Left renal pelvis (tissue), 4 donors: Measurements from ENCODE around the gene TNFRSF4. TPM values are rescaled to one million over a fixed set of nuclear protein-coding genes. Genes with fewer than 3 reads are reported as not detected.

Experiments used
- DNase-seq, 4 donors: peaks; one replicate each; pipeline ENCODE4 v3.0.0-alpha.2; 2013; ENCODE audit warnings: low read depth in 4 of 4, low spot score in 3 of 4
- polyA plus RNA-seq, 4 donors: library from polyadenylated mRNA; unstranded; fragments of 120-200 nt; gene quantifications; one replicate each; pipeline ENCODE4 v1.2.1, GENCODE V29; 2013; ENCODE audit not compliant: insufficient read length in 4 of 4

TNFRSF4 gene
- polyA plus RNA-seq, 4 donors: 1.5 to 2.7 (median 1.8) TPM

DNA sequence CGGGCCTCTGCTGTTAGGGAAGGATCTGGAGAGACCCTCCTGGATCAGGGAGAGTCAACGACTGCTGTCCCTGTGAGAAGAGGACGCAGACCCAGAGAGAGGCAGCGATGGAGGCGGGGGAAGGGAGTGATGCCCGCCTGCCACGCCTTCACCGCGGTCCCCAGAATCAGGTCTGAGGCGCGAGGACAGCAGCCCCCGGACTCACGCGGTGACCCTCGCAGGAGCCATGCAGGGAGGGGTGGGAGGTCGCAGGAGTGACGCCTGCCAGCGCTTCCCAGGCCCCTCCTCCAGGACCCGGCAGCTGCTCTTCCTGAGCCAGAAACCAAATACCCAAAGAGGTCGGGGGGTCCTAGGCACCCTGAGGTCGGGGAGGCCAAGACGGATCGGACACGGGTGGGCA lies 6.2 kb upstream of the TNFRSF4 start:
- DNase-seq: no peak

DNA sequence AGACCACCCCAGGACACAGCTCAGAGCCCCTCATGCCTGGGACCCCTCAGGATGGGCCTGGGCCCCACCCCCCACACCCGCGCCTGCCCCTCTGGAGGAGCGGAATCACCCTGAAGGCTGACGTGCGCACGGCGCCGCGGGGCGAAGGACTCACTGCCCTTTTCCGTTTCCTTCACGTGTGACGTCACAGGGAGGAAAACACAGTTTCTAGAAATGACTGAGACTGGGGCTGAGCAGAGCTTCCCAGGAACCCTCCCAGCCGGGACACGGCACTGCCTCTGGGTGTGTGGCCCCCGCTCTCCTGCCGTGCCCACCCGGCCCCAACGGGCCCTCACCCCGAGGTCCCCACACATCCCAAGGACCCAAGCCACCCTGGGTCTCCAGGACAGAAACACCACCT lies 5.4 kb upstream of the TNFRSF4 start:
- DNase-seq: no peak

DNA sequence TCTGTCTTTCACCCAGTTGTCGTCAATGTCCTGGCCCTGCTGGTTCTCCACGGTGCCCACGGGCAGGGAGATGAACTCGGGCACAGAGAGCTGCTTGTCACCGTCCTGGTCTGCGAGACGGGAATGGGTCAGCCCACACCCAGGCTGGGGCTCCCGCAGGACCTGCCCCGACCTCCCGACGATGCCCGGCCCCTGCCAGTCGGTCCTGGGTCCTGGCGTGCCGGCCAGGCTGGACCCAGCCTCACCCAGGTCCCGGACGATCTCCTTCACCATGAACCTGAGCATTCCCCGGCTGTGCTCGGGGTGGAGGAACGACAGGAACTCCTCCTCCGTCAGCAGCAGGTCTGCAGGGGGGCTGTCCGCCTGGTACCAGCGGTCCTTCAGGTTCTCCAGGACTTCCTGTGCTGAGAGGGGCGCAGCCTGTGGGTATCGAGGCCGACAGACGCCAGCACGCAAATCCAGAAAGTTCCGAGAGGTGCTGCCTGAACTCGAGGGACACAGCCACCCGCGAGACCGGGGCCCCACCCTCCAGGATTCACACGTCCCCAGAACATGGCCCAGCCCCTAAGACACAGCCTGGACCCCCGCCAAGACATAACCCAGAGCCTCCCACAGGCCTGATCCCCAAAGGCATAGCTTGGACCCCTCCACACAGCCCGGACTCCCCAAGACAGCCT lies 4.7 kb upstream of the TNFRSF4 start:
- DNase-seq: no peak

DNA sequence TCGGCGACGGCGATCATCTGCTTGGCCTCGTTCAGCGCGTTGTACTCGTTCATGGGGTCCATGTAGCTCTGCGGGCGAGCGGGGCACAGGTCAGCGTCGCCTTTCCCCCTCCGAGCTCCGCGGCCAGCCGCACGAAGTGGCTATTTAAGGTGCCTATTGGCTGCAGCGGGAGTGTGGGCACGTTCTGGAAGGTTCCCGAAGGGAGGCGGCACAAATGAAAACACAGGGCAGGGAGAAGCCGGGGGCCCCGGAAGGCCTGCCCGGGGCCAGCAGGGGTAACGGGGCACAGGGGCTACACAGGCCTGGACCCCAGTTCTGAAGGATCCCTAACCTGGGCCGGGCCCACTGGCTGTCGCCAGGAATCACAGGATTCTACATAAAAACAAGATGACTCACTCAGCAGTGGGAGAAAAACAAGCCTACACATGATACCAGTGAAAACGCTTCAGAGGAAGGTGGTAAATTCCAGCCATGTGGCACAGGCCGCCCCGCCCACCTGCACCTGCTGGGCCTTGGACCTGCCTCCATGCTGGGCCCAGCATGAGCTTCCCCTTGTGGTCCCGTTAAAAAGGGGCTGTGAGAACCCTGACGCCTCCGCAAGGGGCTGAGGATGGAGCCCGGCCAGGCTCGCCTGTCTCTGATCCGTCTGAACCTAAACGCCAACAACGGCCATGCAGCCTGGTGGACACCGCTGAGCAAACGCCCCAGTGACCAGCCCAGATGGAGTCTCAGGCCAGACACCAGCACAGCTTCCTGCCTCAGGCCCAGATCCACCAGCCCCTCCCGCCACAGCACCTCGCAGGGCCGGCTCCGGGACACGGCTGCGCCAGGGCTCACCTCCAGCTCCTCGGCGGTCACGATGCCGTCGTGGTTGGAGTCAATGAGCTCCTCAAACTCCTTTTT lies 3.9 kb upstream of the TNFRSF4 start:
- no peak for DNase-seq

DNA sequence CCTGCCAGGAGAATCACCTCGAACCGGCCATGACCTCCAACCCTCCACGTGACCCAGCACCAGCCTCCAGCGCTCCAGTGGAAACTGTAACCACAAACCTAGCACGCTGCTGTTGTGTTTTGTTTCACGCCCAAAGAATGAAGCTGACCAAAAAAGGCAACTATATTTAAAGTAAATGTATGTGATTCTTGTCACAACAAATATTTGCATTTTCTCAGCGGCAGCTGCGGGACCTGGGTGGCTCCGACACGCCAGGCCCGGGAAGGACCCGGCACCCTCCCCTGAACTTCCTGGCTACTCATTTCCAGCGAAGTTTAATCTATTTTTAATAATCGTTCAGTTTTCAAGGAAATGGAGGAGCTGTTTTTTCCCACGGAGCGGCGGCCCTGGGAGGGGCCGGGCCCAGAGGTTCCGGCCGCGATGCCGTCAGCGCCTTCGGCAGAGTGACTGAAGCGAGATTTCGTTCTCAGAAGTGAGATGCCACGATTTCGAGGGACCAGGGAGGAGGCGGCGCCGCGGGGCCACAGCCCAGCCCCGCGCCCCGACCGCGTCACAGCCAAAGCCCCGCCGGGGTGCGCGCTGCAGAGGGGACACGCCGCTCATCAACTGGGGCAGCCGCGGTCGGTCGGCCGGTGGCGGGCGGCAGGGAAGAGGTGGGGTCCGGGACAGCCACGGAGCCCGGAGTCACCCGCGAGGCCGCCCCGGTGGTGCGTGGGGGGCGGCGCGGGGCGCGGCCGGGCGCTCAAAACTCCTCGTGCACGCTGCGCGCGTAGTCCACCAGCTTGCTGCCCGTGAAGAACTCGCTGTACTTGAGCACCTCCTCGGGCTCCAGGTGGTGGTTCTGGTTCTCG lies 3.0 kb upstream of the TNFRSF4 start:
- DNase-seq: no peak

DNA sequence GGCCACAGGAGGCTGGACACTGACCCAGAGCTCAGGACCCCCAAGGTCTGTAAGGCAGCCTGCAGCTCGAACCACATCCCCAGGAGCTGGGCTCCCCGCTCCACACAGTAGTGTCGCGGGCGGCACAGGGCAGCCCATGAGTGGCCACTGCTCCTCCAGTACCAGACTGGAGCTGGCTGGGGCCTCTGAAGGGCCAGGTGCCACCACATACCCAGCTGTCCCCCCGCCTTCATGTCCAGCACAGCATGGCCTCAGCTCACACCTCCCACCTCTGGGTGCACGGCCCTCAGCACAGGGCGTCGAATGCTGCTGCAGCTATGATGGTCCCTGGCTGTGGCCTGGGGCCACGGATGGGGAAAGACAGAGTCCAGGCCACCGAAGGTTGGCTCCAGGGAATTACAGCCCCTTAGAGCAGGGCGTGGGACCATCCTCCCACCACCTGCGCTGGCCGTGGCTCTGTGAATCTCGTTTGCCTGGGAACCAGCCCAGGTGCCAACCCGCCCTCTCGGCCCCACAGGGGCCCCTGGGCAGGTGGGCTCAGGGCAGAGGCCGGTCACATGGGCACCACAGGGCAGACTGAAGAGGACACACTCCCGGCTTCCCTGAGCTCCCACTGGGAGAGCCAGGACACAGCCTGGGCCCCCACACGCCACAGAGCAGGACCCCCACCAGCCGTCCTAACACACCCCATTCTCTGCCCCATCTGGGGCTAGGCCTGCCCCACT lies 2.1 kb upstream of the TNFRSF4 start:
- no peak for DNase-seq

DNA sequence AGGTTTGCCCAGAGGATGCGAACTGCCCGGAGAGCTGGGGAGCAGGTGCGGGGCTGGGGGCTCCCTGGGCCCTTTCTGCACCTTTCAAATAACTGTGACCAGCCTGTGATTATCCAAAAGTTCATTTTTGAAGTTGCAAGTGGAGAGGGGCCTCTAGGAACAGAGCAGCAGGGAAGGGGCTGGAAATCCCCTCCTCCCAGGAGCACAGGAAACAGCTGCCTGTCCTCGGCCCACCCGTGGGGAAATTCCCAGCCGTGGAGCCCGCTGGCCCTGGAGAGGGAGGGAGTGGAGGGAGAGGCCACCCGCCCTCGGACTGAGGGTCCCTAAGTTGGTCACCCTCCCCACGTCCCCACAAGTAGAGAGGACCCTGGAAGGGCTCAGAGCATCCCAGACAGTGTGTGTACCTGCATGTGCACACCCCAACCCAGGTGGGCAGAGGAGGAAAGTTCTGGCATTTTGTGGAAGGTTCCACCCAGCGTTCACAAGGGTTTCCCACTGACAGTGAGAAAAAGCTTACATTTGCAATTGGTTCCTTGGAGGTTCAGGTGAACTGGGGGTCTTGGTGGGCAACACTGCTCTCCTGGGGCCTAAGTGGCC lies 1.2 kb upstream of the TNFRSF4 start:
- DNase-seq: no peak

DNA sequence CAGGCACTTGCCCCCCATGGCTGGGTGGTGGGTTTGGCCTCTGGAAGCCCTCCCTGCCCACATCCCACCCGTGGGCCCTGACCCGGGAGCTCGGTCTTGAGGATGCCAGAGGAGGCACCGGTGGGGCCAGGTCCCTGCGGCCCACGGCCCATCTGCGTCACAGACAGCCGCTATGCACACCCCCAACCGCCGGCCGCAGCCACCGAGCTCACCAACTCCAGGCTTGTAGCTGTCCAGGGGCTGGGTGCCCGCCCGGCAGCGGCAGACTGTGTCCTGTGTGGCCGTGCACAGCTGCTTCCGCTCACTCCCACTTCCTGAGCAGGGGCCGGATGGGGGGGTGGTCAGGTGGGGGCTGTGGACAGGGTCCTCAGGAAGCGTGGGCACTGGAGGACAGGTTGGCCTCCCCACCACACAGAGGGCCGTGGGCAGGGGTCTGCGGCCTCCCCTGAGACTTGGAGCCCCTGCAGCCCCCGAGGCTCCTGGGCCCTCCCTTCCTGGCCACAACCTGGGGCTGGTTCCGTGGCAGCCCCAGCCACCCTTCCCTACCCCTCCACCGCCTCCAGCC lies 1.1 kb downstream of the TNFRSF4 start:
- no peak for DNase-seq

DNA sequence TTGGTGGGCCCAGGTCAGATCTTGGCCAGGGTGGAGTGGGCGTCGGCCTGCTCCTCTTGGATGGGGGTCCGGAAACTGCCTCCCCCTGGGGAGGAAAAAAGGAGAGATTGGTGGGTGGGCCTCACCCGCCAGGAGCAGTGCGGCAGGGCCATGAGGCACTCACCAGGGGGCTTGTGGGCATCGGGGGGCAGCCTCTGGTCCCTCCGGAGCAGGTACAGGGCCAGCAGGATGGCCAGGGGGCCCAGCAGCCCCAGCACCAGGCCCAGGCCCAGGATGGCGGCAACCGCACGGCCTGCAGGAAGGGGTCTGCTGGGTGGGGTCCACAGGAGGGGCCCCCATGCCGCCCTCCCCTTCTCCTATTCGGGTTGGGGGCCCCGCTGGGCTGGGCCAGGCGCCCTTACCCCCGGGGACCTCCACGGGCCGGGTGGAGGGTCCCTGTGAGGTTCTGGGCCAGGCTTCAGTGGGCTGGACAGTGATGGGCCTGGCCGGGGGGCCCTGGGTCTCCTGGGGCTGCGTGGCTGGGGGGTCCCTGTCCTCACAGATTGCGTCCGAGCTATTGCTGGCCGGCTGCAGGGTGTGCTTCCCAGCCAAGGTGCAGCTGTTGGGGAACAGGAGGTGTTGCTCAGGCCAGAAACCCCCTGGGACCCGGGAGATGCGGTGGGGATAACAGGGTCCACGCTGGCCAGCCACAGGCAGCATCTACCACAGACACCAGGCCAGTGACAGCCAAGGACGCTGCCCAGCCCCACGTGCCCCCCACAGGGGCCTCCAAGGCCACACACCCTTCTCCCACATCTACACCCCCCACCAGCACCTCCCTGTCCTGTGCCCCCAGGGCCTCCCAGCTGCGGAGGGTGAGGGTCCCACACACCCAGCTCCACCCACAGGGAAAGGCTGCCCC lies 2.2 kb downstream of the TNFRSF4 start:
- no peak for DNase-seq

DNA sequence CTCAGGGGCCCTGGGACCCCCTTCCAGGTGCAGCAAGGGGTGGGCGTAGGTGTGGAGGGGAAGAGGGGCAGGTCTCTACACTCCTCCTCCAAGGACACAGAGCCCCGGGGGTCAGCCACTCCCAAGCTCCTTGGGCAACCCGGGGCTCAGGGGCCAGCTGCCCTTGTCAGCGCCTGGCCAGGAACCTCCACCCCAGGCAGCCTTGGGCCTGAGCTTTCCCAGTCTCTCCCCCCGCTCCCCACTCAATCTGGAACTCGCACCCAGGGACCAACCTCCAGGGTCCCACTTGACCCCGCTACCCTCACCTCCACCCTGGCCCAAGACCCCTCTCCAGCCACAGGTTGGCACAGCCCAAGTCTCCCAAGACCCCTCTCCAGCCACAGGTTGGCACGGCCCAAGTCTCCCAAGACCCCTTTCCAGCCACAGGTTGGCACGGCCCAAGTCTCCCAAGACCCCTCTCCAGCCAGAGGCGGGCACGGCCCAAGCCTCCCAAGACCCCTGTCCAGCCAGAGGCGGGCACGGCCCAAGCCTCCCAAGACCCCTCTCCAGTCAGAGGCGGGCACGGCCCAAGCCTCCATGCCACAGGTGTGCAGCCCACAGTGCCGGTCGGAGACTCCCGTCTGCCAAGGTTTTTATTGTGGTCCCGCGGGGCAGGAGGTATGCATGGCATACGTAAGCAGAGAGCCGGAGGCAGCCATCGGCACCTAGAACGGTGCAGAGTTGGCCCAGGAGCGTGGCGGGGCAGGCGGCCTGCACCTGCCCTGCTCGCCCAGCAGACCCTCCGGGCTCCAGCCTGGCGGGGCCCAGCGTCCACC lies 3.0 kb downstream of the TNFRSF4 start:
- no peak for DNase-seq

DNA sequence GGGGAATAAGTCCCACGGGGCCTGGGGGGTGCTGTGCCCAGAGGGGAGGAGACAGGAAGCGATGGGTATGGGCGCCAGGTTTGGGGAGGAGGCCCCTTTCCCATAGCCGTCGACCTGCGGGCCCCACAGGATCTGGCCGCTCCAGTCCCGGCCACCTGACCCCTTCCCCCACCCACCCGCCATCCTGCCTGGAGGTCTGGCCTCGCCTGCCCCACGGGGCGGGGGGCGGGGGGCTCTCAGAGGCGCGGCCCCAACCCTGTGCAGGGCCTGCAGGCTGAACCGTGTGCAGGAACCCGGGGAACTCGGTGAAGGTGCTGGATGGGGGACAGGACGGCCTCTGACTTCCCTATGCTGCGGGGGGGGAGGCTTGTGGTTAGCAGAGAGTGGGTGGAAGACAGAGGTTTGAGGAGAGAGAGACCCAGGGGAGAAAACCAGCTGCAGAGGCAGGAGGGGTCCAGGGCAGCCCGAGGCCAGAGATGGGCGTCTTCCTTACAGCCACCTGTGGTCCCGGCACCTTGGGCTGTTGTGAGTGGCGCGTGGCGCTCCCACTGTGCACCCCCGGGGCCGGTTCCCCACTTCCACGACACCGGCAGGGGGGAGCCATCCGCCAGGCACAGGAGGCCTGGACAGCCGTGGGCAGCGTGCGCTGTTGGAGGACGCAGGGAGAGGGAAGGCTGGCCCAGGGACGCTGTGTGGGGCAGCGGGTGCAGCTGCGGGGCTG lies 5.1 kb downstream of the TNFRSF4 start:
- no peak for DNase-seq

DNA sequence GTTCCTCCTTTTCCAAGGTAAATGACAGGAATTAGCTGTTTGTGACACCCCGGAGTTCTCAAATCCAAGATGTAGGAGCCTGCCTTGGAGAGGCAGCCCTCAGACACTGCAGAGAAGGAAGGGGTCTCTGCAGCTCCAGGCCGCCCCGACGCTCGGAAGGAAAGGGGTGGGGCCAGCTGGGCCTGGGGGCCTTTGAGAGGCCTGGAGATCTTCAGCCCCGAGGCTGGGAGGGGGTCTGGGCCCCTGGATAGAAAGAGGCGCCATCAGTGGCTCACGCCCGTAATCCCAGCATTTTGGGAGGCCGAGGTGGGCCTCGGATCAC lies 6.4 kb downstream of the TNFRSF4 start:
- DNase-seq: no peak

DNA sequence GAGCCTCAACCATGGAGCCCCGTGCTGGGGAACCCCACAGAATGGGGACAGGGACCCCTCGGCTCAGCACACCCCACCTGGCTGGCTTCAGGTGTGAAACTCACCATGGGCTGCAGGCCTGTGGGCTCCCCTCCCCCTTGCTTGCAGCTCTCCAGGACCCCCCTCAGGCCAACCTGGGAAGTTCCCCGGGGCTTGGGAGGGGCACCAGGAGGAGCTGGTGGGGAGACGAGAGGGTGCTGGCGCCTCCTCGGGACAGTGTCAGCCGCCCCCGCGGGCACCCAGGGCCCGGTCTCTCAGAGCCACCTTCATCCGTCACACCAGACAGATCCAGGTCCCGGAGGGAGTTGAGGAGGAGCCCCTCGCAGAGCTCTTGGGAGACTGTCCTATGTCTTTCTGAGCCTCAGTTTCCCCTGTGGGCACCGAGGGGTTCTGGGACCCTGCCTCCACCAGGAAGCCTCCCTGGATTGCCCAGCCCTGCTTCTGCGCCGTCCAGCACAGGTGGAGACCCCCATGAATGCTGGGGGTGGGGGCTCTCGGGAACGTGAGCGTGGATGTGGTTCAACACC lies 6.9 kb downstream of the TNFRSF4 start:
- no peak for DNase-seq

DNA sequence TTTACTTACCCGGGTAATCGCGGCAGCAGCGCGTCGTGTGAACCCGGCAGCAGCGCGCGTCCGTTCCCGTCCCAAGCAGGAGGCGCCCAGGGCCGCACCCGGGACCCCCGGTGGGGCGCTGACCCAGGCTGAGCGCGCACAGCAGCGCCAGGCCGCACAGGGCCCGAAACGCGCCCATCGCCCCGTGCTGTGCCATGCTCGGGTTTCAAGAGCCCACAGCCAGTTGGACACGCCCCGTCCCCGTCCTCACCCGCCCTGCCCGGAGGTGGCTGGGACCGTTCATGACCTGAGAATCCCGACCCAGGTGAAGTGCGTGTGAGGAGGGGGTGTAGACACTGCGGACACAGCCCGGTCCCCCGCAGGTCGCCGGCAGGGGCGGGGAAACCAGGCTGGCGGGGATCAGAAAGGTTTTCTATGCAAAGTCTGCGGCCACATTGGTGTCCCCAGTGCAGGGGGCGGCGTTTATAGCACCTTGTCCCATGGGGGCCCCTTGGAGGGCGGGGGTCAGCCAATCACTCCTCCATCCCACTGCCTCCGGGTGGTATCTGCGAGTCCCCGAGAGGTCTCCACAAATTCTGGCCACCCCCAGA lies 7.5 kb downstream of the TNFRSF4 start, which contains the start of gene TNFRSF18:
Gene TNFRSF18, minus strand, starts transcription at position 217 of the 590 bp plus-strand sequence. Its CDS starts 21 bp downstream, at position 196.
- no peak for DNase-seq

DNA sequence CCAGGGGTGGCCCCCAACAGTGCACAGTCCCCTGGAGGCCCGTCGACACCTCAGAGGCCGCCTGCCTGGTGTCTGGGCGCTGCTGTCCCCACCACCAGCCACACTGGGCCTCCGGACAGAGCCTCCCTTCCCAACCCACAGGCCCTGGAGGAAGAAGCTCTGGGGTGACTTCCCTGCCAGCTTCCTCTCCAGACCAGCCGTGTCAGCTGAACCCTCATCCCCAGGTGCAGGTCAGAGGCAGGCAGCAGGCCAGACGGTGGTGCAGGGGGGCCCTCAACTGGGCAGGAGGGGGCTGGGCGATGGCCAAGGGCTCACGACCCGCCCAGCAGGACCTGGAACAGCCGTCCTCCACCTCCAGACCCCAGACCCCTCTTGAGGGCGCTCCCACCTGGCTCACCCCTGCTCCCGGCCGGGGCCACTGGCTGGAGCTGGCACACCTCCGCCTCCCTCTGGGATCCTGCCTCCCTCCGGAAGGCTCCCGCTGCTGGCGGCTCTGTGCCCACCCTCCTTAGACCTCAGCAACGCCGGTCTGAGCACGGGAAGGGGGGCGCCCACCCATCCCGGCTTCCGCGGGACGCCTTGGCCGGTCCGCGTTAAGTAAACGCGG lies 8.1 kb downstream of the TNFRSF4 start:
- DNase-seq: no peak
